Ammon's horn (tissue), 1 donor: ENCODE measurements around the gene ZNF554.
"Not testable (repeated sequence)": the region's sequence is repeated elsewhere in the genome, so short reads cannot be mapped to it uniquely, and the experiment has no call there.

ENCODE experiments used
- DNase-seq: peaks from one replicate; pipeline ENCODE4 v3.0.0-alpha.2; 2016; ENCODE audit warnings: low spot score

Gene ZNF554

DNA sequence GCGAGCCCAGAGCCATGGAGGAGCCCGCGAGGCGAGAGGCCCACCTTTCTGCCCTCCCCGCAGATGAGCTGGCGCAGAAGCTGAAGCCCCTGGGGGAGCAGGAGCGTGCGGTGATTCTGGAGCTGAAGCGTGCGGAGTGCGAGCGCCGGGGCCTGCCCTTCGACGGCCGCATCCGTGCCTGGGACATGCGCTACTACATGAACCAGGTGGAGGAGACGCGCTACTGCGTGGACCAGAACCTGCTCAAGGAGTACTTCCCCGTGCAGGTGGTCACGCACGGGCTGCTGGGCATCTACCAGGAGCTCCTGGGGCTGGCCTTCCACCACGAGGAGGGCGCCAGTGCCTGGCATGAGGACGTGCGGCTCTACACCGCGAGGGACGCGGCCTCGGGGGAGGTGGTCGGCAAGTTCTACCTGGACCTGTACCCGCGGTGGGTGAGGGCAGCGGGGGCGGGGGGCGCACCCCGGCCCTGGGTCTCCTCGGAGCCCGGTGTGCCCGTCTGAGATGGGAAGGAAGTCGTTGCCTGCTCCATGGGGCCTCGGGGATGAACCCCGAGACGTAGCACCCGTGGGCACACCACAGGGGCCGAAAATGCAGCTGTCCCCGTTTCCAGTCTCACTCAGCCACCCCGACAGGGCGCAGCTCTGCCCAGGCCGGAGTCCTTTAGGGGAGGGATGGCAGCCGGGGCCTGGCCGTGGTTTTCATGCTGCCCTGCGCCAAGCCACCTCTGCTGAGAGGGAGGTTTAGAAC lies 12.1 kb upstream of the ZNF554 start:
- DNase-seq = no peak

DNA sequence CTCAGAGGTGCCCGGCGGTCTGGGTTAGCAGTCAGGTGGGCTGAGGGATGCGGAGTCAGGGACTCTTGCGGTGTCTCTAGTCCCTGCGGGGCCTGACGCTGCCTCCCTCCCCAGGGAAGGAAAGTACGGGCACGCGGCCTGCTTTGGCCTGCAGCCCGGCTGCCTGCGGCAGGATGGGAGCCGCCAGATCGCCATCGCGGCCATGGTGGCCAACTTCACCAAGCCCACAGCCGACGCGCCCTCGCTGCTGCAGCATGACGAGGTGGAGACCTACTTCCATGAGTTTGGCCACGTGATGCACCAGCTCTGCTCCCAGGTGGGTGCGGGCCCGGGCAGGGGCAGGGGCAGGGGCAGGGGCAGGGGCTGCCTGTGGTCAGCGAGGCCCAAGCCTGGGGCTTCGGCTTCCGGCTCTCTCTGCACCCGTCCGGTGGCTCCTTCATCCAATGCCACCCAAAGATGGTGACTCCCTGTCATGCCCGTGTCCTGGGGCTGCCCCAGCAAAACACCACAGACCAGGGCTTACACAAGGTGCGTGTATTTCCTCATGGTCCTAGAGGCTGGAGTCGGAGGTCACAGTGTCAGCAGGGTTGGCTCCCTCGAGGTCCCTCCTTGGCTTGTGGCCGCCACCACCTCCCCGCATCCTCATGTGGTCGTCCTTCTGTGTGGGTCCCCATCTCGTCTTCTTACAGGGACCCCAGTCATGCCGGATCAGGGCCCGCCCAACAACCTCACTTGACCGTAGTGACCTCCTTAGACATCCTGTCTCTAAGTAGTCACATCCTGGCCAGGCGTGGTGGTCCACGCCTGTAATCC lies 11.3 kb upstream of the ZNF554 start:
- DNase-seq = no peak

DNA sequence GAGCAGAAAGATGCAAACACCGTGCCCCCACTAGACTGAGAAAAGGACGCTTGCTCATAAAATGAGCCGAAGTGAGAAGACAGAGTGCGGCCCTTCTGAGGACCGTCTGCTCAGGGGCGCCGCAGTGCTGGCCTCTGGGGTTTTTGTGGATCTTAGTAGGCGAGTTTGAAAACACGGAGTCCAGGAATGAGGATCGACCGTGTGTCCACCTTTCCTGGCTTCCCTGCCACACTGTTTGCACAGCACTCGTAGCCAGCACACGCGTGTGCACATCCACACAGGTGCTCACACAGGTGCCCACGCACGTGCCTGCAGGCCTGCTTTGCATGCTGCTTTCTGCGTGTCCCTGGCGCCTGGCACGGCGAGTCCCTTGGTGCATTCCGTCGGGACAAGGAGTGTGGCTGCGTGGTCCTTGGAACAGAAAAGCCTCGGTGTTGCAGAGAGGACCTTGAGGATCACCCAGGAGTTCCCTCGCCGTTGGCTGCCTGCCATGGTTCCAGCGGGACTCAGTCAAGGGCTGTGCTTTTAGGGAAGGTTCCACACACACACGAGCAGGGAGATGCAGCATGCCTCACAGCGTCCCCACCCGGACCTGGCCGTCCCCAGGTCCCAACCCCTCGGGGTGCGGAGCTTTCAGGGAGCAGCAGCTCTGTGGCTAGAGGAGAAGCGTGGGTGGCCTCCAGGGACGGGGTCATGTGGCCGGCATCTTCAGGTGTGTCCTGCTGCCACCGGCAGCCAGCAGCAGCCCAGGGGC lies 10.1 kb upstream of the ZNF554 start:
- DNase-seq = no peak

DNA sequence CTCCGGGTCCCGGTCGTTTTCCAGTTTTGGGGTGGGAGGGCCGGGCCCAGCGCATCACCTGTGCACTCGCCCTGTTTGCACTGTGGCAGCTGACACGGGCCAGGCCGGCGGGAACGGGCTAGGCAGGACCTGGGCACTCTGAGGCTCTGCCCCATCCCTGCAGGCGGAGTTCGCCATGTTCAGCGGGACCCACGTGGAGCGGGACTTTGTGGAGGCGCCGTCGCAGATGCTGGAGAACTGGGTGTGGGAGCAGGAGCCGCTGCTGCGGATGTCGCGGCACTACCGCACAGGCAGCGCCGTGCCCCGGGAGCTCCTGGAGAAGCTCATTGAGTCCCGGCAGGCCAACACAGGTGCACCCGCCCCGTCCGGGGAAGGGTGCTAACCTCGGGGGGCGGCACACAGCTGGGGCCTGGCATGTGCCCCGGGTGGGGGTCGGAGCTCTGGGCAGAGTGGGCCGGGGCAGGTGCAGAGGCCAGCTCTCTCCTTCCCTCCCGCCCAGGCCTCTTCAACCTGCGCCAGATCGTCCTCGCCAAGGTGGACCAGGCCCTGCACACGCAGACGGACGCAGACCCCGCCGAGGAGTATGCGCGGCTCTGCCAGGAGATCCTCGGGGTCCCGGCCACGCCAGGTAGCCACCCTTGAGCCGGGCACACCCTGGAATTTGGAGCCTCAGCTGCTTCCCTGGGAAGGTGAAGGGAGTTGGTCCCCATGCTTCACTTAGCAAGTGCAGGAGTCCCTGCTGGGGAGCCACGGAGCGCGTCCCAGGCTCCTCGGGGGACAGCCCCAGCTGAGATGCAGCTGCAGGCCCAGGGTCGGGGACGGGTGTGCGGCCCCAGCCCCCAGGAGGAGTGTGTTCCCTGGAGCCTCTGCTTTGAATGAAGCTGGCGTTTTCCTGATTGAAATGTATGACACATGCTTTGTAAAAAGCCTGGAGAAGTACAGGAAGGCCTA lies 9.3 kb upstream of the ZNF554 start:
- DNase-seq = no peak

DNA sequence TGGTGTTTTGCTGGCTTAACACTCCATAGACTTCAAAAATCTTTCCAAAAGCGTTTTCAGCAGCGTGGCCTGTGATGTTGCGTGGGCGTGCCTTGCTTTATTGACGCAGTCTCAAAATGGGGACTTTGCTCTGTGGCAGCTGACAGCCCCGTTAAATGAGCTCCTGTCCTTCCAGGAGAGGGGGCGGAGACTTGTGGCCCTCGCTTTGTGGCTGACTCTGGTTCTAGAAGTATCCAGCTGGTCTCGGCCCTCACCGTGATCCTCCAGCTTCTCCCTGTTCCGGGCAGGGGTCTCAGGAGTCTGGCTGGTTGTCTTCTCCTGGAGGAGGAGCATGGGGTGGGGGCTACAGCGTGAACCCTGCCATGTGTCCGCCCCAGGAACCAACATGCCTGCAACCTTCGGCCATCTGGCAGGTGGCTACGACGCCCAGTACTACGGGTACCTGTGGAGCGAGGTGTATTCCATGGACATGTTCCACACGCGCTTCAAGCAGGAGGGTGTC lies 8.4 kb upstream of the ZNF554 start:
- DNase-seq = no peak

DNA sequence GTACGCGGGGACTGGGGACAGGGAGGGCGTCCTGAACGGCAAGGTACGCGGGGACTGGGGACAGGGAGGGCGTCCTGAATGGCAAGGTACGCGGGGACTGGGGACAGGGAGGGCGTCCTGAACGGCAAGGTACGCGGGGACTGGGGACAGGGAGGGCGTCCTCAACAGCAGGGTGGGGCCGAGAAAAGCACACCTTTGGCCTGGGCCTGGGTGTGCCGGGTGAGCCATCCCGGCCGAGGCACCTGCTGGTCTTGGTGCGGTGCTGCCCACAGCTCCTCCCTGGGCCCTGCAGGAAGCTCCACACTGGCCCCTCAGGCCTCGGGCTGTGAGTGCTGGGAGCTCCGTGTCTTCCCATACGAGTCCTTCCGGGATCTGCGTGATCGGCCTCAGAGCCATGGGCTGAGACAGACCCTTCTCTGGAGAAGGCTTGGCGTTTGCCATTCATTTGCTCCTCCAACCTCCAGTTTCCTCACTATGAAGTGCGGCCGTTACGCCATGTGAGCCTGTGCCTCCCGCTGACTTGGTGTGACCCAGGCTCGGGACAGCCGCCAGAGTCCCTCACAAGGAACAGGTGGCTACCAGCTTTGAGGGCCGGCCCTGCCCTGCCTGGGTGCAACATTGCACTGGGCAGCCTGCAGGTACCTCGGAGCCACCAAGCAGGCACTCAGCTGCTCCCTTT lies 7.8 kb upstream of the ZNF554 start:
- no peak for DNase-seq

DNA sequence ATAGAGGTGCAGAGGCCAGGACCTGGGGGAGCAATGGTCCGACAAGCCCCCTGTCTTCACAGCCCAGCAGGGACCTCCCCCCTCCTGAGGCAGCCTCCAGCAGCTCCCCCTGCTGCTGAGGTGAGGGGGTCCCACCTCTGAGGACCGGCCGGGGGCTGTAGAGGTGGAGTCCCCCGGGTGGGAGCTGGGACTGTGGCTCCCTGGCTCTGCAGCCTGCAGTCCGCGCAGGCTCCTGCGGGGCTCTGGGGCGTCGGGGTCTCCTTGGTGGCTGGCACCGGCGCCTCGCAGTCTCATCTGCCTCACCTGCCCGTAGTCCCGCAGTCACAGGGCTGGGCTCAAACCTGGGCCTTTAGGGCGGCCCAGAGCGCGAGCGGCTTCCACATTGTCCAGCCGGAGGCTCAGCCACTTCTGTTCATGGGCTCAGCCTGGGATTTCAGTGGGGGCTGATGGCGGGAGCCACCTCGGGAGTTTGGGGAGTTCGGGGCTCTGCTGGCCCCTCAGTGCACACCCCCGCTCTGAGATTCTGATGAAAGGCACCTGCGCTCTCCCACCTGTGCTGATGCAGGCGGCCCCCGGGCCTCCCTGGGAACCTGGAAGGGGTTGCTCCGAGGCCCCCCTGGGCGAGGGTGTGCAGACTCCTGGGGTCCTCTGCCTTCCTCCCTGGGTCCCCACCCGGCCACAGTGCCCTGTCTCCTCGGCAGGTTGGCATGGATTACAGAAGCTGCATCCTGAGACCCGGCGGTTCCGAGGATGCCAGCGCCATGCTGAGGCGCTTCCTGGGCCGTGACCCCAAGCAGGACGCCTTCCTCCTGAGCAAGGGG lies 7.0 kb upstream of the ZNF554 start:
- no peak for DNase-seq

DNA sequence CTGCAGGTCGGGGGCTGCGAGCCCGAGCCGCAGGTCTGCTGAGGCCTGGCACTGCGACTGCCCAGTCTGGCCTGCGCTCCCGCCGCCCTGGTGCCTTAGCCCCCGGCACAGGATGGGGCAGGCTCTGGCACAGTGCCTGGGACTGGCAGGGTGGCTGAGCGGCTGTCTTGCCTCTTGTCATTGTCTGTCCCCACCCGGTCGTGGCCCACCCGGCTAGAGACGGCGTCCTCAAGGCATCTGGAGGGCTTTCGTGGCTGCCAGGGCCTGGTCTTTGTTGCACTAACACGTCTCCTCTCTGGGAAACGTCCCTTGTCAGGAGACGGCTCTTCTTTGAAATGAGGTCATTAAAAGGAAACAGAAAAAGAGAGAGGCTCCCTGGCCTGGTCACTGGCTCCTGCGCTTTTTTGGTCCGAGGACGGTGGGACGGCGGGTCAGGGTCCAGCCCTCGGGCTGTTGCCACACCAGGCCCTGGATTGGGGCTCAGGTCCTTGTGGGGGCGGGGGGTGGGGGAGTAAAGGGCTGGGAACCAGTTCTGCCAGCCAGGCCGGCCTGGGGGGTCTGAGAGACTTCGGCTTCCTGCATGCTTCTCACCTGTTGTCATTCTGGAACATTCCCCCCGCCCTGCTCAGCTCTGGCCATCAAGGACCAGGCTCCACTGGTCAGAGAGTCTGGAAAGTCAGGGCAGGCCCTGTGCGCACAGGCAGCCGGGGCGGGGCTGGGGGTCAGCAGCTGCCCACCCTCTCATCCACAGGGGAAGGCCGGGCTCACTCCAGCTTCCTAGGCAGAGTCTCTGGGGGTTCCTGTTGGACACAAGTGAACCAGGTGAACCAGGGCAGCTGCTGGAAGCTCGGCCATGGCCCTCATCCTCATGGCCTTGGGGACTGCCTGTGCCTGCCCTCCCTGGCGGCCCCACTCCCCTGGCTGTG lies 6.2 kb upstream of the ZNF554 start:
- no peak for DNase-seq

DNA sequence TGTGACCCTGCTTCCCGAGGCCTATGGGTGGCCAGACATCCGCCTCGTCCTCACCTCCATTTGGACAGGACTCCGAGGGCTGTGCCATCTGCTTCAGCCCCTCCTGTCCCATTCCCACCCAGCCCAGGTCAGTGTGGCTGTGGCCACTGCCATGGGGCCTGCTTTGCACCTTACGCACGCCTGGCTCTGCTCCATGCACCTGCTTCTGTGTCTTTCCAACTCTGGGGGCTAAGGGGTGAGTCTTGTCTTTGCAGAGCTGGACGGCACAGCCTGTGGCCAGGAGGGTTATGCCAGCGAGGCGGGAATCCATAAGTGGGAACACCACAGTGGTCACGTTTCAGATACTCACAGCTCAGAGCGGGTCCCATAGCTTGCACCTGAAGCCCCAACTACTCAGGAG lies 5.2 kb upstream of the ZNF554 start:
- no peak for DNase-seq

DNA sequence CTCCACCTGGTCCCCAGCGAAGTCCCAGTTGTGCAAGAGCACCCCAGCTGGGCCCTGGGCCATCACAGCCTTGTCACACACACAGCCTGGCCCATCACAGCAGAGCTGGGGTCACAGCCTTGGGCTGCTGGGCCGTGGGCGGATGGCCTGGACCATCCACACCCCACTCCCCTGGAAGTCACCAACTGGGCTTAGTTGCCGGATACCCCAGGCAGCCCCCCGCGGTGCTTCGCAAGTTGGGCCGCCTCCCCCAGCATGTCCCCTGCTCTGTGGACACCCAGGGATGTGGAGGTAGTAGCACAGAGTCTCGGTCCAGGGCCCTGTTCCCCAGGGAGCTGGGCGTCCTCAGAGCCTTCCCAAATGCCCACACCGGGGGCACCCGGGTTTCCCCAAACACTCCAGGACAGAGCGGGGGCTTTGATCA lies 4.5 kb upstream of the ZNF554 start:
- no peak for DNase-seq

DNA sequence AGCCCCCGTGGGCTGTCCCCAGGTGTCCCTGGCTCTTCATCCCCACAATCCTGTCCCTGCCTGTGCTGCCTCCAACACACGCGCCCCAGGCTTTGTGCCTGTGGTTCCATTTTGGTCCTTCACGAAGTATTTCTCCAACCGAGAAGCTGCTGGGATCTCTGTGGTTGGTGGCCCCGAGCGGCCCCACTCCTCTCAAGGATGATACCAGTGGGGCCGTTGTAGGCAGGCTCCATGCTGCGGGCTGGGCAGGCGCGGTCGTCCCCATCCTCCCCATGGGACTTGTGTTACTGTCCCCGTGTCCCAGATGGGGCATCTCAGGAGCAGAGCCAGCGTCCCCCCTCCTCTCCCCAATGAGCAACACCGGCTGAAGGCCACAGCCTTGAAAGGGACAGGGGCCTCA lies 3.7 kb upstream of the ZNF554 start:
- DNase-seq = no peak

DNA sequence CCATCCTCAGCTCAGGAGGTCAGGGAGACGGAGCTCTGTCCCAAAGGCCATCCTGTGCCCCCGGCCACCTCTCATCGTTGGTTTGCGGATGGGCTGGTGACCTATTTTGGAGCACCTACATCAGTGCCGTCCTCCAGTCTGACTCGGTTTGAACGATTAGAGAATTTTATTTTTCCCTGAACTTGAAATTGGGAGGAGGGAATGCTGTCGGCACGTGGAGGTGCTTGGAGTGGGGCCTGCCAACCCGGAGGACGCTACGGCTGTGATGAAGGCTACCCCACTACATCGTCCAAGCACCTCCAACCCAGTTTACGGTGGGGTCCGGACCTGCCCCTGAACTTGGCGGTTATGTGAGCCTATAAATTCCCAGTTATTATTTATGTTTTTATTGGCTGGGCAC lies 3.0 kb upstream of the ZNF554 start:
- DNase-seq = no peak

DNA sequence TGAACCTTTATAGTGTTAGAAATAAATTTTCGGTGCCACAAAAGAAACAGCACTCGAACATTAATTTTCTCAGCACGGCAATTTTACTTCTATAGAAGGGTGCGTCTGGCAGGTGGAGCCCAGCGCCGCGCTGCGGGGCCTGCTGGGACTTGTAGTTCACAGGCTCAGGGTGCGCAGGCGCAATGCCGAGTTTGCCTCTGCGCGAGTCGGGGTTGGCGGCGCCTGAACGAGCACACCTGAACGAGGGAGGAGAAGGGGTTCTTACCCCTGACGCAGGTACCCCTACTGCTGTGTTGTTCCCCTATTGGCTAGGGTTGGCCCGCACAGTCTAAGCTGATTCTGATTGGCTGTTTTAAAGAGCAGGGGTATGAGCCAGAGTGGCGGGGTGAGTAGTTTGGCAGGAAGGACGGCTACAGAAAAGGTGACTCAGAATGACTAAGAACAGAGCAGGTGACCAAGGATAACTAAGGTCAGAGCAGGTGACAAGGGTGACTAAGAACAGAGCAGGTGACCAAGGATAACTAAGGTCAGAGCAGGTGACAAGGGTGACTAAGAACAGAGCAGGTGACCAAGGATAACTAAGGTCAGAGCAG lies 2.3 kb upstream of the ZNF554 start:
- DNase-seq = not testable (repeated sequence)

DNA sequence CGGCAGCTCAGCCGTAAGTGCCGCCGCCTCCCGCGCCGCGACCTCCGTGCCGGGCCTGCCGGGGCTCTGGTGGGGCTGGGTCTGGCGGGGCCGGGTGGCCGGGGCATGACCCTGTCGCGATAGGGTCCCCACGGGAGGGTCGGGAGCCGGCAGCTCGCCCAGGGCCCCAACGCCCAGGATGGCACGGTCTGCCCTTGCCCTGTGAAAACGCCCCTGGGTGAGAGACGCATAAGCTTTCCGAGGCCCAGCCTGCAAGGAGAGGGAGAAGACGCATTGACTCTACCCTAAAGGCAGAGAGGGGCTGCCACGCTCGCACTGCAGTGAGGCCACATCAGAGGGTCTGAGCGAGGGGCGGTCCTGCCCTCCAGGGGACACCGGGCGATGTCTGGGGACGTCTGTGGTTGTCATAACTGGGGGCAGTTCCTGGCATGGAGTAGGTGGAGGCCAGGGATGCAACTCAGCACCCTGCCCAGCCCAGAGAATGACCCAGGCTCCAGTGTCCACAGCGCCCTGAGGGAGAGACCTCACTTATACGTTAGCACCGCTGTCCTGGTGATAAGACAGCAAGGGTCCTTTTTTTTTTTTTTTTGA lies 539 bp downstream of the ZNF554 start:
- DNase-seq = no peak

DNA sequence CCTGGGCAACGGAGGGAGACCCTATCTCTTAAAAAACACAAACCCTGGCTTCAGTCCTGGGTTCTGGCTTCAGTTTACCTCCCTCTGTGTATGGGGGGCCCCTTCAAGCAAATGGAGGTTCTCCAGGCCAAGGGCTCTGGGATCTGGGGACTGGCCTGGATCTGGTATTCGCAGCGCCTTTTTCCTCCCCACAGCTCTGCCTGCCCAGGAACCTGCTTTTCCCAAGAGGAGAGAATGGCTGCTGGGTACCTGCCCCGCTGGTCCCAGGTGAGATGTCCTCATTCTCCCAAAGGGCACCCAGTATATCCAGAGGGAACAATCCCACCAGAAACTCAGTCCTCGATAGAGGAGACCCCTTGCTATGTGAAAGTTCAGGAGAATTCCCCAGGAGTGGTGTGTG lies 3.2 kb downstream of the ZNF554 start:
- no peak for DNase-seq

DNA sequence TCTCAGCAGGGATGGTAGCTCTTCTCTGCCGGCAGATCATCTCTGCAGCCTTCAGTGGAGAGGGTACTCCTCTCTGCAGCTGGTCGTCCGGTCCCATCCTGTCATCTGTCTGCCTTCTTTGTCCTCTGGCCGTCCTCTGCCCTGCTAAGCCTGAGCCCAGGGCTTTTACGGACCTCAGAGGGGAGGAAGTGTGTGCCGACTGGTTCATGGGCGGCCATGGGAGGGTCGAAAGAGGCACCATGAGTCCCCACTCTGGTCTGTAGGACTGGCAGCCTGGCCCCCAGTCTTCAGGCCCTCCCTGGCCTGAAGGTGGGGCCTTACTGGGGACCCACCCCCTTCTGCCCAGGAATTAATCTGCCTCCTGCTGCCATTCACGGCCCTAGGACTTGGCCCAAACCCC lies 4.0 kb downstream of the ZNF554 start:
- no peak for DNase-seq

DNA sequence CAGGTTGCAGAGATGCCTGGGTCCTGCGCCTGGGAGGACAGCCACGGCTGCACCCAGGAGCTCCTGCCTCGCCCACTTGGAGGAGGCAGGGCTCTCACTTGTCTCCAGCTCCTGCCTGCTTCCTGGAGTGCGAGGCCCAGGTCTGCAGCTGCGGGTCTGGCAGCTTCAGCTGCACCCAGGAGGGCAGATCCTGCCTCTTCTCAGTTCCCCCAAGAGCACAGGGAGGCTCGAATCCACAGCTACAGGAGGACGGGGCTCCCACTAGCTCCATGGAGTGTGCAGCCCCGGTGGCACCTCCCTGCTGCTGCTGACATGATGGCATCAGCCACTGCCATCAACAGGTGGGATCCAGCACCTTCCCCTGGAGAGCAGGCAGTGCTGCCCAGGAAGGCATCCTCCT lies 4.5 kb downstream of the ZNF554 start:
- DNase-seq = no peak

DNA sequence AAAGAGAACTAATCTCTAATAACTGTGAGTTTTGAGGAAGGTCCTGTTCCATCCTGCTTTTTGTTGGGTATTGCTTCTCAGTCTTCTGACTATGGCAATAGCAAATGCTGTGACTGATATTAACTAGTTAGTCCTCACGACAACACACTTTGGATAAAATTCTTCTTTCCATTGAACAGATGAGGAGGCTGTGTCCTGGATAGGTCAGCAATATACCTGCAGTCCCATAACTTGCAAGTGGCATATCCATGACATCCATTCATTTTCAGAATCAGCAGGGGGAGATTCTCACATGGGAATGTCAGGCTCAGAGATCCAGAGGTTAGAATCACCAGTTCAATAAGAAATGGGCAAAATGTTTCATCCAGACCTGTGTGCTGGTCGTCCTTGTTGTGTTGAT lies 7.4 kb downstream of the ZNF554 start:
- DNase-seq = no peak
